Activated T-cell treated with anti-CD3 and anti-CD28 coated beads, Interleukin-2, amount 50 U/mL, for 48 hours (primary cell): ENCODE data around the gene FUS.
"Not testable (repeated sequence)": the region's sequence is repeated elsewhere in the genome, so short reads cannot be mapped to it uniquely, and the experiment has no call there.

Experiments
- DNase-seq, 2 experiments: peaks; one replicate each; pipeline ENCODE4 v3.0.0-alpha.2; 2020

FUS gene

GRCh38 chr16:31187808-31188189 lies 7.9 kb downstream of the FUS start:
- DNase-seq = no peak

- no peak for DNase-seq
These were observed 8.8 kb downstream of the FUS start for GRCh38 chr16:31188450-31189411.

- DNase-seq = no peak
These were observed 9.5 kb downstream of the FUS start for GRCh38 chr16:31189412-31189778.

GRCh38 chr16:31190061-31190460 lies 10.1 kb downstream of the FUS start:
- no peak for DNase-seq

- no peak for DNase-seq
These were observed 11.0 kb downstream of the FUS start for GRCh38 chr16:31190818-31191444.

- no peak for DNase-seq
These were observed 11.9 kb downstream of the FUS start for GRCh38 chr16:31191697-31192428.

DNA sequence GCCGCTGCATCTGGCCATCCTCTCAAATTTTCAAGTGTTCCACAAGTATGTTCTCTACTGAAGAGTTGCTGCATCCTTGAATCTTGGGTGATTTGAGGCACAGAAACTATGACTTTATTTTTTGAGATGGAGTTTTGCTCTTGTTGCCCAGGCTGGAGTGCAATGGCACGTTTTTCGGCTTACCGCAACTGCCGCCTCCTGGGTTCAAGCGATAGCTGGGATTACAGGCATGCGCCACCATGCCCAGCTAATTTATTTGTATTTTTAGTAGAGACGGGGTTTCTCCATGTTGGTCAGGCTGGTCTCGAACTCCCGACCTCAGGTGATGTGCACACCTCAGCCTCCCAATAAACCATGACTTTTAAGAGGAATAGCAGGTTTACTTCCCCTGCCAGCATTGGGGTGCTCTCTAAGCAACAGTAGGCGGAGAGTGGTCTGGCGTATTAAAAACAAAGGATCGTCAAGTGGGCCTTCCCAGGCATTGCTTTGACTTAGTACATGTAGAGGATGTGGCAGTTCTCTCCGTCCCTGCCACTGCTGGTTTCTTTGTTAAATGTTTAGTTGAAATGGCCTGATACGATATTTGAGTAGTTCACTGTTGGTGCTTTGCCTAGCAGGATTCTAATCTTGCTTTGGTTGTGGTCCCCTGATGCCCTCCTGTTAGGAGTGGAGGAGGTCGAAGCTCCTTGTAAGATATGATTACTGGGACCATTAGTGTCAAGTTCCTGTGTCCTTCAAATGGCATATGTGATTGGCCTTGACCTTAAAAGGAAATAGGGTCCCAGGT lies 13.1 kb downstream of the FUS start:
- DNase-seq = no peak

DNA sequence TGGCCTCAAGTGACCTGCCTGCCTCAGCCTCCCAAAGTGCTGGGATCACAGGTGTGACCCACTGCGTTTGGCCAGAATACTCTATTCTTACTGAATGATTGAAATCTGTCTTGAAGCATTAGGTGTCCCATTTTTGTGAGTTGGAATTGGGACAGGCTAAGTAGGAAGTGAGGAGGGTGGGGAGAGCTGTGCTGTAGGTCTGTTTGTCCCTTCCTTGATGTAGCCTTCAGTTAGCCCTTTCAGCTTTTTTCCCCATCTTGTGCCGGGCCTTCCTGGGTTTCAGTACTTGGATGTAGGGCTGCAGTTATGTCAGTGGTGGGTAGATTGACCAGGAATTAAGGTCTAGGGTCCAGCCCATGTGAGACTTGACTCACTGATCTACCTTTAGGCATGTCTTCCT lies 13.9 kb downstream of the FUS start:
- no peak for DNase-seq

DNA sequence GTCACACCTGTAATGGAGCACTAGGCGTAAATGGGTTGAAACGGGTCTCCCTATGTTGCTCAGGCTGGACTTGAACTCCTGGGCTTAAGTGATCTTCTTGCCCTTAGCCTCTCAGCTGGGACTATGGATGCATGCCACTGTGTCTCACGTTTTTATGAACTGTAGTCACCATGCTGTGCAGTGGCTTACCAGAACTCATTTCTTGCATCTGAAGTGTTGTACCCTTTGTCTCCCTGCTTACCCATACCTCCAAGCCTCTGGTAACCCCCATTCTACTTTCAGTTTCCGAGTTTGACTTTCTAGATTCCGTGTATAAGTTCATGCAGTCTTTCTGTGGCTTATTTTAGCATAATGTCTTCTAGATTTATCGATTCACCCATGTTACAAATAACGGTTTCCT lies 15.0 kb downstream of the FUS start:
- DNase-seq = no peak

DNA sequence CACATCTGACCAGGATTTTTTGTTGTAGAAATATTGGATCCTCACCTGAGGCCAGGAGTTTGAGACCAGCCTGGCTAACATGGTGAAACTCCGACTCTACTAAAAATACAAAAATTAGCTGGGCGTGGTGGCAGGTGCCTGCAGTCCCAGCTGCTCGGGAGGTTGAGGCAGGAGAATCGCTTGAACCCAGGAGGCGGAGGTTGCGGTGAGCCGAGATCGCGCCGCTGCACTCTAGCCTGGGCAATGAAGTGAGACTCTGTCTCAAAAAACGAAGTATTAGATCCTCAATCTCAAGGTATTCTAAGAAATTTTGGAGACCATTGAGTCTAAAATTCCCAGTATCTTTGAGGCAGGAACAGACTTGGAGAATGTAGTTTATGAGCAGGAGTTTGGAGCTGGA lies 15.9 kb downstream of the FUS start:
- DNase-seq = not testable (repeated sequence)

DNA sequence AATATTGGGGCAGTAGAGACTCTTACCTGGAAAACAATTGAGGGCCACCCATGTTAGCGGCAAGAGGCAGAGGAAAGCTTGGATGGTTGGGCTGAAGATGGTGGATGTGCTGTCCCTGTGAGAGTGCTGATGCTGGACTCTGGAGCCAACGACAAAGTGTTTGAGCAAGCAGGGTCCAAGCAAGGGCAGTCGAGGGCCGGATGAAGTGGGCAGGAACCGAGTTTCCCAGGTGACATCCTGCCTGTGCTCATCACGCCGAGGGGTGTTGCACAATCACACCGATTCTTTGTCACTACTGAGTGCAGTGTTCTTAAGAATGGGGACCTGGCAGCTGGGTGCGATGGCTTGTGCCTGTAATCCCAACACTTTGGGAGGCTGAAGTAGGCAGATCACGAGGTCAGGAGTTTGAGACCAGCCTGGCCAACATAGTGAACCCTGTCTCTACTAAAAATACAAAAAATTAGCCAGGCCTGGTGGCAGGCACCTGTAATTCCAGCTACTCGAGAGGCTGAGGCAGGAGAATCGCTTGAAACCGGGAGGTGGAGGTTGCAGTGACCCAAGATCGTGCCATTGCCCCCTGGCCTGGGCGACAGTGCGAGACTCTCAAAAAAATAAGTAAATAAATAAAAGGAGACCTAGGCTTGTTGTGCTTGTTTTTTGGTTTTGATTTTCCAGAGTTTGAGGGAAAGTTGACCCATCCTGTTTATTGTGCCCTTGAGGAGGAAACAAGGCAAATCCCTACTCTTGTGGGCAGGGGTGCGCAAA lies 16.6 kb downstream of the FUS start:
- peak in 1 of 2 experiments; percentile 50 for DNase-seq

DNA sequence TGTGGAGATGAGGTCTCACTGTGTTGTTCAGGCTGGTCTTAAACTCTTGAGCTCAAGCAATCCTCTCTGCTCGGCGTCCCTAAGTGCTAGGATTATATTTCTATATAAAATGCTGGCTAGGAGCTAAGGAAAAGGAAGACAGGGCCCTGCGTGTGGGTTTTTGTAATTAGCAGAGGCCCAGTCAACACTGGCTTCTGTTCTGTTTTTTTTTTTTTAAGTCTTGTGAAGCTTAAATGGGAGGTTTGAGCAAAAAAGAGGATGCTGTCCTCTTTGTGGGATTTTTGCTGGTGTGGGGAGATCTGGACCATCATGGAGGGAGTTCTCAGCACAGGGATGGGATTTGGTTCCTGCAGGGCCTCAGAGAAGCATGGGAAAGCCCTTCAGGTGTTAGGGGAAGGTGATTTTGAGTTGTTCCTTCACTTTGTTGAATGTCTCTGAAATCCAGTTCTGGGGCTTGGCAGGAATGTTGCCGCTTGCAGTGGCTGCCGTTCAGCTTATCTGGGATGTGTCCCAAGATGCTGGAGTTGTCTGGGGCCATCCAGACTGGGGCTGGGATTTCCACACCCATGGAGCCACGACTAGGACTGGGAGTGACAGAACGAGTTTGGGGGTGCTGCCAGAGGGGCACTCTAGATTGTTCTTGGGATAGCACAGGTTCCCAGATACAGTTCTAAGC lies 18.4 kb downstream of the FUS start:
- DNase-seq = peak in 1 of 2 experiments; percentile 54

DNA sequence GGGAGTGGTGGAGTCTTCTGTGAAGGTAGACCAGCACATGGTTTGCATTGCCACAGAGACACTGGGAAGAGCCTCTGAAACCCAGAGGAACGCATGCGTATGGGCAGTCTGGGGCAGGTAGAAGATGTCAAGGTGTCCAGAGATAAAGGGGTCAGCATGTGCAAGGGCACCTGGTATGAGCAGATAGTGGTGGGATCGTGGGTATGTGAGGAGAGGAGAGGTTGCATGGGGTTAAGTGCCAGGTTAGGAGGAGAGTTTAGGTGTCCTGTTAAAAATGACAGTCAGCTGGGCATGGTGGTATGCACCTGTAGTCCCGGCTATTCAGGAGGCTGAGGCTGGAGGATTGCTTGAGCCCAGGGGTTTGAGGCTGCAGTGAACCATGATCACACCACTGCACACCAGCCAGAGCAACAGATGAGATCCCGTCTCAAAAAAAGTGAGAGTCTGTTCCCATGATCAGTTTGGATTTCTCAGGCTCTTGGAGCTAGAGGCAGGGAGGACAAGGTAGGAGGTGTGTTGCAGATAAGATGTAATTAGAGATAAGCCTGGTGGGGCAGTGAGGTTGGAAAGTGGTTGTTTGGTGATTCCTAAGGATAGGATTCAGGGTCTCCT lies 19.6 kb downstream of the FUS start:
- no peak for DNase-seq

GRCh38 chr16:31200111-31200510 lies 20.2 kb downstream of the FUS start:
- DNase-seq = not testable (repeated sequence)

DNA sequence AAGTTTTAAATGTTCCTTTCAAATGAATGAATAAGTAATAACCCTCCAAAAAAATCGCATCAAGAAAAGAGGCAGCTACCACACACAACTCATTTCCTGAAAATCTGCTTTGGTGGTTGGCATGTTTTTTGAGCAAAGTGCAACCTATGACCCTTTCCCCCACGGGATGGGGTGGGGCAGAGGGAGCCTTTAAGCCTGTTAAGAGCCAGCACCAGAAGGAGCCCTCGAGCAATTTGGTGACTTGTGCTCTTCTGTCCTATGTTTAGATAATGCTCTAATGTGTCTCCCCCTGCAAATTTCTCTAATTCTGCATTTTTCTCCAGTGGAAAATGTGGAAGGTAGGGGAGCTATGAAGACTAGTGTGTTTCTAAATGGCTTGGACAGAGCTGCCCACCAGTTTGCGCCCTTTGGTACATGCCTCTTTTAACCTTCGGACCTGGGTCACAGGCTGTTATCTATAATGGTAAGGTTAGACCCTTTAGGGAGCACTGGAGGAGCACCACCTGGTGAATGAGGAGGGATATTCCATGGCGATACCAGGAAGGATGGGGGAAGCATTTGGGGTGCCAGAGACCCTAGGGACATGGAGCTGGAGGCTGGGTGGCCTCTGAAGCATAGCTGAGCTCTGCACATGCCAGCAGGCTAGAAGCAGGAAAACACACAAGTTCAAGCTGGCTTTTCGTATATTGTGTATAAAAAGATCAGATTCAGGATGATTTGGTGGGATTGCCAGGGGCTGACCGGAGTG lies 21.1 kb downstream of the FUS start:
- peak in 1 of 2 experiments; percentile 63 for DNase-seq

- peak; percentile 62 to 69 for DNase-seq
These were observed 21.9 kb downstream of the FUS start for GRCh38 chr16:31201582-31202413.

DNA sequence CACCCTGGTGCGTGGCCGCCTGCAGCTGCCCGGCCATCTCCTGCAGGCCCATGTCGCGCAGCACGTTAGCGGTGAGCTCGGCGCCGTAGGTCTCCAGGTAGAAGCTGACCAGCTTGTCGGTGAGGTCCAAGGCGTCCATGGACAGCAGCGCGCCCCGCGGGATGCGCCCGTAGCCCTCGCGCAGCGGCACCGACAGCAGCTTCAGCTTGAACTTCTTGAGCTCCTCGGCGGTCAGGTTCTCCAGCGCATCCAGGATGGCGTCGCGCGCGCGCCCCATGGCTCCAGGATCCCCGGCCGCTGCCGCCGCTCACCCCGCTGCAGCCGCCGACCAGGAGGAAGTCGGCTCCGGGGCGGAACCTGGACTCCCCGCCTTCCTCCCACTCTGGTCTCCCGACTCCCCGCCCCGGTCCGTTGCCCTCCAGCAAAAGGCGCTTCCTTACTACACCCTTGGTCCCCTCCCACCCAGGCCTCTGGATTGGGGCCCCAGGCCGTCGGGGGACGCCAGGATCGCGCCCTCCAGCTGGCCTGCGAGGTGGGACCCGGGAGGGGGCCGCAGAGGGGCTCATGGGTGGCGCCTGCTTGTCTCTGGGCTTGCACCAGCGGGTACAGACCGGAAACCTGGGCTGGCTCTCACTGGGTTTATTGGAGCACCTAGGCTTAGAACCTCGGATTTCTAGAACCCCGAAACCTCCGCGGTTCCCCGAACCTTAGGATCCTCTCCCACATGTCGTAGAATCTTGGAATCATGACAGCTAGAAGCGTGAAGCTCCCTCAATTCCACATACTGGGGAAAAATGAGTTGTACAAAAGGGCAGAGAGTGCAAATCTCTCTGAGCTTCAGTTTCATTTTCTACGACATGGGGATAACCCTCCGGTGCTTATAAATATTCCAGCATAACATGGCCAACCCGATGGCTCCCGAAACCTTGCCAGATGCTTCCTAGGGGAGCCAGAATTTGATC lies 22.8 kb downstream of the FUS start, which contains the start of gene PYCARD:
Gene PYCARD, minus strand, starts transcription at position 347 of the 962 bp plus-strand sequence. Its CDS starts 70 bp downstream, at position 277.
- peak in 1 of 2 experiments; percentile 63 for DNase-seq
